ENCODE measurements around the gene UGT1A8. TPM values are rescaled to one million over a fixed set of nuclear protein-coding genes. Genes with fewer than 3 reads are reported as not detected.
A peak's percentile ranks its signal among the peaks of the same experiment; 100 is the strongest.
"Not testable (repeated sequence)": the region's sequence is repeated elsewhere in the genome, so short reads cannot be mapped to it uniquely, and the experiment has no call there.

The UGT1A8 gene
- 10 to 100 TPM in 2 of 4 donors, 1 to 10 TPM in 2; 1.1 to 15.1 (median 9.4) TPM for total RNA-seq

DNA sequence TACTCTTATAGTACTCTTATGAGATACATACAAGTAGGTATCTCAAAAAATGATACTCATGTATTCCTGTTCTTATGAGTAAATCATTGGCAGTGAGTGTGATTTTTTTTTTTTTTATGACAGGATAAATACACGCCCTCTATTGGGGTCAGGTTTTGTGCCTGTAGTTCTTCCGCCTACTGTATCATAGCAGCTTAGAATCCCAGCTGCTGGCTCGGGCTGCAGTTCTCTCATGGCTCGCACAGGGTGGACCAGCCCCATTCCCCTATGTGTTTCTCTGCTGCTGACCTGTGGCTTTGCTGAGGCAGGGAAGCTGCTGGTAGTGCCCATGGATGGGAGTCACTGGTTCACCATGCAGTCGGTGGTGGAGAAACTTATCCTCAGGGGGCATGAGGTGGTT, at the start of gene UGT1A8:
Gene UGT1A8 (plus strand): TSS at position 158 of the 400 bp plus-strand sequence. CDS start 75 bp downstream, at position 233.
- H3K36me3 ChIP-seq; H3K9me3 ChIP-seq; H3K4me1 ChIP-seq; H3K27me3 ChIP-seq; intact Hi-C loops (cut with DNase I; ENCODE audit: low total_unique reads); in situ Hi-C loops (cut with MboI; ENCODE audit: low pct_ligation_motif_present in 1 of 4, low pct_unique_long_range_greater_than_20kb in 1 of 4, low sequenced_read_pairs in 3 of 4): not testable (repeated sequence)
- TF ChIP-seq POLR2AphosphoS5 (IDR thresholded peaks at IDR 0.05) = peak in 2 of 3 donors; percentile 63 to 69
- TF ChIP-seq POLR2A (IDR thresholded peaks at IDR 0.05) = peak; percentile 64
- Histone ChIP-seq H3K27ac (peak within 1 kb of the TSS; percentile 47 to 68 (median 68)), H3K4me3 (peak within 1 kb of the TSS in 2 of 4 donors; percentile 7 to 14)
- DNase-seq = peak; percentile 64
- WGBS, 2 donors (ENCODE audit: low coverage in 1 of 2) = 56 to 60% methylated on average over 2 to 5 of the region's 5 CpGs

DNA sequence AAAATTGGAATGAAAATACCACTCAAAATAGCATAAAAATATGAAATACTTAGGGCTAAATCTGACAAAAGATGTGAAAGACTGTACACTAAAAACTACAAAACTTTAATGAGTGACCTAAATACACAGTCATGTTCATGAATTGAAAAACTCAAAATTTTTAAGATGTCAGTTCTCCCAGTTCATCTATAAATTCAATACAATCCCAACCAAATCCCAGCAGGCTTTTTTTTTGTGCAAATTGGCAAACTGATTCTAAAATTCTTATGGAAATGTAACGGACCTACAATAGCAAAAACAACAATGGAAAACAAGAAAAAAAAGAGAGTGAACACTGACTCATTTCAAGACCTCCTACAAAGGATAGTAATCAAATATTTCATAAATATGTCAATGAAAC, 46.4 kb upstream of the UGT1A8 start:
- H3K9me3 ChIP-seq = no peaks in the 10 kb centered on the region
- H3K4me1 ChIP-seq = no peaks in the 10 kb centered on the region
- no peak overlapping the region for H3K27ac ChIP-seq
- in situ Hi-C loops (cut with MboI; ENCODE audit: low pct_ligation_motif_present in 1 of 4, low pct_unique_long_range_greater_than_20kb in 1 of 4, low sequenced_read_pairs in 3 of 4) = no loop called here
- intact Hi-C loops (cut with DNase I; ENCODE audit: low total_unique reads) = no loop called here
- H3K27me3 ChIP-seq = no peaks in the 10 kb centered on the region
- no peak overlapping the region for H3K4me3 ChIP-seq
- 64 to 77% methylated on average over 1 of the region's 1 CpG for WGBS, 2 donors (ENCODE audit: low coverage in 1 of 2)
- no peak for DNase-seq
- TF ChIP-seq, protein P1, sequence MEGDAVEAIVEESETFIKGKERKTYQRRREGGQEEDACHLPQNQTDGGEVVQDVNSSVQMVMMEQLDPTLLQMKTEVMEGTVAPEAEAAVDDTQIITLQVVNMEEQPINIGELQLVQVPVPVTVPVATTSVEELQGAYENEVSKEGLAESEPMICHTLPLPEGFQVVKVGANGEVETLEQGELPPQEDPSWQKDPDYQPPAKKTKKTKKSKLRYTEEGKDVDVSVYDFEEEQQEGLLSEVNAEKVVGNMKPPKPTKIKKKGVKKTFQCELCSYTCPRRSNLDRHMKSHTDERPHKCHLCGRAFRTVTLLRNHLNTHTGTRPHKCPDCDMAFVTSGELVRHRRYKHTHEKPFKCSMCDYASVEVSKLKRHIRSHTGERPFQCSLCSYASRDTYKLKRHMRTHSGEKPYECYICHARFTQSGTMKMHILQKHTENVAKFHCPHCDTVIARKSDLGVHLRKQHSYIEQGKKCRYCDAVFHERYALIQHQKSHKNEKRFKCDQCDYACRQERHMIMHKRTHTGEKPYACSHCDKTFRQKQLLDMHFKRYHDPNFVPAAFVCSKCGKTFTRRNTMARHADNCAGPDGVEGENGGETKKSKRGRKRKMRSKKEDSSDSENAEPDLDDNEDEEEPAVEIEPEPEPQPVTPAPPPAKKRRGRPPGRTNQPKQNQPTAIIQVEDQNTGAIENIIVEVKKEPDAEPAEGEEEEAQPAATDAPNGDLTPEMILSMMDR (IDR thresholded peaks at IDR 0.05) = no peak
- no peak for TF ChIP-seq POLR2AphosphoS5 (IDR thresholded peaks at IDR 0.05)
- TF ChIP-seq EP300 (IDR thresholded peaks at IDR 0.05; ENCODE audit: low read depth) = no peak
- TF ChIP-seq POLR2A (IDR thresholded peaks at IDR 0.05) = no peak
- H3K36me3 ChIP-seq = no peaks in the 10 kb centered on the region

DNA sequence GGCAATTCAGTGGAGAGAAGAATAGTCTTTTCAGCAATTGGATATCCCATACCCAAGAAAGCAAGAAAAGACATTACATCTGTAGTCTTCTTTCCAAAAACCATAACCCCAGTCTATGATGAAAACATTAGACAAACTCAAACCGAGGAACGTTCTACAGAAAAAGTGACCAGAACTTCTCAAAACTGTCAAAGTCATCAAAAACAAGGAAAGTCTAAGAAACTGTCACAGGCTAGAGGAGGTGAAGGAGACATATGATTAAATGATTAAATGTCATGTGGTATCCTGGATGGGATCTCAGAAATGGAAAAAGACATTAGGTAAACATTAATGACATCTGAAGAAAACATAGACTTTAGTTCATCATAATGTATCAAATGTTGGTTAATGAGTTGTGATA, 46.0 kb upstream of the UGT1A8 start:
- Histone ChIP-seq H3K4me3 (no peak overlapping the region), H3K27me3 (no peaks in the 10 kb centered on the region), H3K27ac (no peak overlapping the region), H3K4me1 (no peaks in the 10 kb centered on the region), H3K9me3 (no peaks in the 10 kb centered on the region), H3K36me3 (no peaks in the 10 kb centered on the region)
- intact Hi-C loops (cut with DNase I; ENCODE audit: low total_unique reads) (no loop called here), in situ Hi-C loops (cut with MboI; ENCODE audit: low pct_ligation_motif_present in 1 of 4, low pct_unique_long_range_greater_than_20kb in 1 of 4, low sequenced_read_pairs in 3 of 4) (no loop called here)
- TF ChIP-seq POLR2A (IDR thresholded peaks at IDR 0.05) = no peak
- no peak for TF ChIP-seq POLR2AphosphoS5 (IDR thresholded peaks at IDR 0.05)
- TF ChIP-seq, protein P1 (IDR thresholded peaks at IDR 0.05) = no peak
- no peak for TF ChIP-seq EP300 (IDR thresholded peaks at IDR 0.05; ENCODE audit: low read depth)
- 73 to 95% methylated on average over 2 of the region's 2 CpGs for WGBS, 2 donors (ENCODE audit: low coverage in 1 of 2)
- no peak for DNase-seq

DNA sequence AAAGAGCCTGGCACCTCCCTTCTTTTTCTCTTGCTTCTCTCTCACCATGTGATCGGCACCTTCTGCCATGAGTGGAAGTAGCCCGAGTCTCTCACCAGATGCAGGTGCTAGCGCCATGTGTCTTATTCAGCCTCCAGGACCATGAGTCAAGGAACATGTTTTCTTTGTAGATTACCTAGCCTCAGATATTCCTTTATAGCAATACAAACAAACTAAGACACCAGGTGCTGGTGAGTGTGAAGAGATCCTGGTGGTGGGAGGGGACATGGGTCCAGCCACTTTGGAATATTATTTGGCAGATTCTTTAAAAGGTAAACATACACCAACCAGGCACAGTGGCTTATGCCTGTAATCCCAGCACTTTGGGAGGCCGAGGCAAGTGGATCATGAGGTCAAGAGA, 45.0 kb upstream of the UGT1A8 start:
- H3K27me3 ChIP-seq = no peaks in the 10 kb centered on the region
- H3K36me3 ChIP-seq = no peaks in the 10 kb centered on the region
- H3K4me3 ChIP-seq = no peak overlapping the region
- no peak for DNase-seq
- H3K4me1 ChIP-seq = no peaks in the 10 kb centered on the region
- in situ Hi-C loops (cut with MboI; ENCODE audit: low pct_ligation_motif_present in 1 of 4, low pct_unique_long_range_greater_than_20kb in 1 of 4, low sequenced_read_pairs in 3 of 4) = no loop called here
- H3K27ac ChIP-seq = no peak overlapping the region
- H3K9me3 ChIP-seq = no peaks in the 10 kb centered on the region
- intact Hi-C loops (cut with DNase I; ENCODE audit: low total_unique reads) = no loop called here
- TF ChIP-seq, protein P1 (IDR thresholded peaks at IDR 0.05) = no peak
- TF ChIP-seq POLR2AphosphoS5 (IDR thresholded peaks at IDR 0.05) = no peak
- TF ChIP-seq EP300 (IDR thresholded peaks at IDR 0.05; ENCODE audit: low read depth) = no peak
- 80 to 86% methylated on average over 1 to 4 of the region's 4 CpGs for WGBS, 2 donors (ENCODE audit: low coverage in 1 of 2)

DNA sequence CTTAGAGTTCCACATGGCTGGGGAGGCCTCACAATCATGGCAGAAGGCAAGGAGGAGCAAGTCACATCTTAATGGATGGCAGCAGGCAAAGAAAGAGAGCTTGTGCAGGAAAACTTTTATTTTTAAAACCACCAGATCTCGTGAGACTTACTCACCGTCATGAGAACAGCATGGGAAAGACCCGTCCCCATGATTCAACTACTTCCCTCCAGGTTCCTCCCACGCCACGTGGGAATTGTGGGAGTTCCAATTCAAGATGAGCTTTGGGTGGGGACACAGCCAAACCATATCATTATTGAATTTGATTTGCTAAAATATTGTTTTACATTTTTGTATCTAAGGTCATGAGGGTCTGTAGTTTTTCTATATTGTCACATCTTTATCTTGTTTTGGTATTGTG, 40.1 kb upstream of the UGT1A8 start:
- DNase-seq; in situ Hi-C loops (cut with MboI; ENCODE audit: low pct_ligation_motif_present in 1 of 4, low pct_unique_long_range_greater_than_20kb in 1 of 4, low sequenced_read_pairs in 3 of 4); H3K36me3 ChIP-seq; H3K27ac ChIP-seq; H3K4me1 ChIP-seq; H3K4me3 ChIP-seq; H3K9me3 ChIP-seq; intact Hi-C loops (cut with DNase I; ENCODE audit: low total_unique reads); H3K27me3 ChIP-seq: not testable (repeated sequence)
- WGBS, 2 donors (ENCODE audit: low coverage in 1 of 2) = 68 to 77% methylated on average over 5 of the region's 5 CpGs

DNA sequence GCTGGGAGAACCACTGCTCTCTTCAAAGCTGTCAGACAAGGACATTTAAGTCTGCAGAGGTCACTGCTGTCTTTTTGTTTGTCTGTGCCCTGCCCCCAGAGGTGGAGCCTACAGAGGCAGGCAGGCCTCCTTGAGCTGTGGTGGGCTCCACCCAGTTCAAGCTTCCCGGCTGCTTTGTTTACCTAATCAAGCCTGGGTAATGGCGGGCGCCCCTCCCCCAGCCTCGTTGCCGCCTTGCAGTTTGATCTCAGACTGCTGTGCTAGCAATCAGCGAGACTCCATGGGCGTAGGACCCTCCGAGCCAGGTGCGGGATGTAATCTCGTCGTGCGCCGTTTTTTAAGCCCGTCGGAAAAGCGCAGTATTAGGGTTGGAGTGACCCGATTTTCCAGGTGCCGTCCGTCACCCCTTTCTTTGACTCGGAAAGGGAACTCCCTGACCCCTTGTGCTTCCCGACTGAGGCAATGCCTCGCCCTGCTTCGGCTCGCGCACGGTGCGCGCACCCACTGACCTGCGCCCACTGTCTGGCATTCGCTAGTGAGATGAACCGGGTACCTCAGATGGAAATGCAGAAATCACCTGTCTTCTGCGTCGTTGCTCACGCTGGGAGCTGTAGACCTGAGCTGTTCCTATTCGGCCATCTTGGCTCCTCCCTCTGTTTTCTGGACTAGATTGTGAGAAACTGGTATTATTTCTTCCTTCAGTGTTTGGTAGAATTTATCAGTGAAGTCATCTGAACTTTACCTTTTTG, 34.0 kb upstream of the UGT1A8 start:
- in situ Hi-C loops (cut with MboI; ENCODE audit: low pct_ligation_motif_present in 1 of 4, low pct_unique_long_range_greater_than_20kb in 1 of 4, low sequenced_read_pairs in 3 of 4); H3K27ac ChIP-seq; DNase-seq; H3K4me1 ChIP-seq; H3K9me3 ChIP-seq; intact Hi-C loops (cut with DNase I; ENCODE audit: low total_unique reads); H3K27me3 ChIP-seq; H3K4me3 ChIP-seq; H3K36me3 ChIP-seq: not testable (repeated sequence)
- WGBS, 2 donors (ENCODE audit: low coverage in 1 of 2) = 81 to 96% methylated on average over 6 to 35 of the region's 35 CpGs
